ENCODE measurements around the gene KLK4.

The KLK4 gene

DNA sequence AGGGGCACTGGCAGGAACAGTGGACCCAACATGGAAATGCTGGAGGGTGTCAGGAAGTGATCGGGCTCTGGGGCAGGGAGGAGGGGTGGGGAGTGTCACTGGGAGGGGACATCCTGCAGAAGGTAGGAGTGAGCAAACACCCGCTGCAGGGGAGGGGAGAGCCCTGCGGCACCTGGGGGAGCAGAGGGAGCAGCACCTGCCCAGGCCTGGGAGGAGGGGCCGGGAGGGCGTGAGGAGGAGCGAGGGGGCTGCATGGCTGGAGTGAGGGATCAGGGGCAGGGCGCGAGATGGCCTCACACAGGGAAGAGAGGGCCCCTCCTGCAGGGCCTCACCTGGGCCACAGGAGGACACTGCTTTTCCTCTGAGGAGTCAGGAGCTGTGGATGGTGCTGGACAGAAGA, 33.9 kb downstream of the KLK4 start:
- DNase-seq = no peak

DNA sequence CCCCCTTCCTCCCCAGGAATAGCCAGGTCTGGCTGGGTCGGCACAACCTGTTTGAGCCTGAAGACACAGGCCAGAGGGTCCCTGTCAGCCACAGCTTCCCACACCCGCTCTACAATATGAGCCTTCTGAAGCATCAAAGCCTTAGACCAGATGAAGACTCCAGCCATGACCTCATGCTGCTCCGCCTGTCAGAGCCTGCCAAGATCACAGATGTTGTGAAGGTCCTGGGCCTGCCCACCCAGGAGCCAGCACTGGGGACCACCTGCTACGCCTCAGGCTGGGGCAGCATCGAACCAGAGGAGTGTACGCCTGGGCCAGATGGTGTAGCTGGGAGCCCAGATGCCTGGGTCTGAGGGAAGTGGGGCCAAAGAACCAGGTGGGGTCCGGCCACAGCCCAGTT, 34.7 kb downstream of the KLK4 start:
- DNase-seq = no peak

DNA sequence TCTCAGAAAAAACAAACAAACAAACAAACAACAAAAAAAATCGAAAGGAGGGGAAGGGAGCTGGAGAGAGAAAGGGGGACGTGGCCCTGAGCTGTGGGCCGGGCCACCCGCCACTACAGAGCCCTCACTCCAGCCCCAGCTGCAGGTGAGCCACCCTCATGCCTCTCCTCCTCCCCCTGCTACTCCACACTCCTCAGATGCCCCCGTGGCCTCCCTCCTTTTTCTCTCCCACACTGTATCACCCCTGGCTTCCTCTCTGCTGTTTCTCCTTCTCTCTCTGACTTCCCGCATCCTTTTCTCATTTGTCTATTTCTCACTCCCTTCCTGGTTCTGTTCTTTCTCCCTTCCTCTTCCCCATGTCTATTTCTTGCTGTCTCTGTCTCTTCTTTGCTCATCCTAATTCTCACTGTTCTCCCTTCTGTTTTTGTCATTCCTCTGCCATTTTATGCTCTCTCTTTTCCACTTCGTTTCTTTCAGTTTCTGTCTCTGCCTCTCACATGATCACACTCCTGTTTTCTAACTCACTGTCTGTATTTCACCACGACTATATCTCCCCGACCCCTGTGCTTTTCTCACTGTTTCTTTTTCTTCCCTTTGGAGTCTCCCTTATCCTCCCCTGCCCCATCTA, 35.3 kb downstream of the KLK4 start:
- no peak for DNase-seq

DNA sequence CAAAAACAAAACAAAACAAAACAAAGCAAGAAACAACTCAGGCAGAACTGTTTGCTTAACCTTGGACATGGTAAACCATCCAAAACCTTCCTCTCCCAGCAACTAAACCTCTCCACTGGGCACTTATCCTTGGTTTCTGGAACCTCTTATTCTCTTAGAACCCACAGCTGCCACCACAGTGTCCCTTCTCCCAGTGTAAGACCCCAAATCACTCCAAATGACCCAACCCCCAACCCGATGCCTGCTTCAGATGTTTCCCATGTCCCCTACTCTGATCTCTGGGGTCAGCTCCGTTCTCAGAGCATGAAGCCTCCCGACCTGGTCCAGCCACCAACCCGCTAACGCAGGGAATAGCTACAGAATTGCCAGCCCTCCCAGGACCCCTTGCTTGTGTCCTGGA, 37.0 kb downstream of the KLK4 start:
- no peak for DNase-seq

DNA sequence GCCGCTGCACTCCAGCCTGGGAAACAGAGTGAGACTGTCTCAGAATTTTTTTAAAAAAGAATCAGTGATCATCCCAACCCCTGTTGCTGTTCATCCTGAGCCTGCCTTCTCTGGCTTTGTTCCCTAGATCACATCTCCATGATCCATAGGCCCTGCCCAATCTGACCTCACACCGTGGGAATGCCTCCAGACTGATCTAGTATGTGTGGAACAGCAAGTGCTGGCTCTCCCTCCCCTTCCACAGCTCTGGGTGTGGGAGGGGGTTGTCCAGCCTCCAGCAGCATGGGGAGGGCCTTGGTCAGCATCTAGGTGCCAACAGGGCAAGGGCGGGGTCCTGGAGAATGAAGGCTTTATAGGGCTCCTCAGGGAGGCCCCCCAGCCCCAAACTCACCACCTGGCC, 38.1 kb downstream of the KLK4 start, which contains the start of gene KLK2:
KLK2 (plus strand) TSS at position 384 of the 400 bp plus-strand sequence. CDS start 35 bp downstream, outside the sequence.
- DNase-seq = no peak

DNA sequence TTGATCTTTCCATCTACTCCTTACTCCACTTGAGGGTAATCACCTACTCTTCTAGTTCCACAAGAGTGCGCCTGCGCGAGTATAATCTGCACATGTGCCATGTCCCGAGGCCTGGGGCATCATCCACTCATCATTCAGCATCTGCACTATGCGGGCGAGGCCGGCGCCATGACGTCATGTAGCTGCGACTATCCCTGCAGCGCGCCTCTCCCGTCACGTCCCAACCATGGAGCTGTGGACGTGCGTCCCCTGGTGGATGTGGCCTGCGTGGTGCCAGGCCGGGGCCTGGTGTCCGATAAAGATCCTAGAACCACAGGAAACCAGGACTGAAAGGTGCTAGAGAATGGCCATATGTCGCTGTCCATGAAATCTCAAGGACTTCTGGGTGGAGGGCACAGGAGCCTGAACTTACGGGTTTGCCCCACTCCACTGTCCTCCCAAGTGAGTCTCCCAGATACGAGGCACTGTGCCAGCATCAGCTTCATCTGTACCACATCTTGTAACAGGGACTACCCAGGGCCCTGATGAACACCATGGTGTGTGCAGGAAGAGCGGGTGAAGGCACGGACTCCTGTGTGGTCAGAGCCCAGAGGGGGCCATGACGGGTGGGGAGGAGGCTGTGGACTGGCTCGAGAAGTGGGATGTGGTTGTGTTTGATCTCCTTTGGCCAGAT, 40.6 kb downstream of the KLK4 start:
- DNase-seq = no peak

DNA sequence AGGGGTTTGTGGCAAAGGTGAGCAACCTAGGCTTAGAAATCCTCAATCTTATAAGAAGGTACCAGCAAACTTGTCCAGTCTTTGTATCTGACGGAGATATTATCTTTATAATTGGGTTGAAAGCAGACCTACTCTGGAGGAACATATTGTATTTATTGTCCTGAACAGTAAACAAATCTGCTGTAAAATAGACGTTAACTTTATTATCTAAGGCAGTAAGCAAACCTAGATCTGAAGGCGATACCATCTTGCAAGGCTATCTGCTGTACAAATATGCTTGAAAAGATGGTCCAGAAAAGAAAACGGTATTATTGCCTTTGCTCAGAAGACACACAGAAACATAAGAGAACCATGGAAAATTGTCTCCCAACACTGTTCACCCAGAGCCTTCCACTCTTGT, 41.7 kb downstream of the KLK4 start:
- no peak for DNase-seq

DNA sequence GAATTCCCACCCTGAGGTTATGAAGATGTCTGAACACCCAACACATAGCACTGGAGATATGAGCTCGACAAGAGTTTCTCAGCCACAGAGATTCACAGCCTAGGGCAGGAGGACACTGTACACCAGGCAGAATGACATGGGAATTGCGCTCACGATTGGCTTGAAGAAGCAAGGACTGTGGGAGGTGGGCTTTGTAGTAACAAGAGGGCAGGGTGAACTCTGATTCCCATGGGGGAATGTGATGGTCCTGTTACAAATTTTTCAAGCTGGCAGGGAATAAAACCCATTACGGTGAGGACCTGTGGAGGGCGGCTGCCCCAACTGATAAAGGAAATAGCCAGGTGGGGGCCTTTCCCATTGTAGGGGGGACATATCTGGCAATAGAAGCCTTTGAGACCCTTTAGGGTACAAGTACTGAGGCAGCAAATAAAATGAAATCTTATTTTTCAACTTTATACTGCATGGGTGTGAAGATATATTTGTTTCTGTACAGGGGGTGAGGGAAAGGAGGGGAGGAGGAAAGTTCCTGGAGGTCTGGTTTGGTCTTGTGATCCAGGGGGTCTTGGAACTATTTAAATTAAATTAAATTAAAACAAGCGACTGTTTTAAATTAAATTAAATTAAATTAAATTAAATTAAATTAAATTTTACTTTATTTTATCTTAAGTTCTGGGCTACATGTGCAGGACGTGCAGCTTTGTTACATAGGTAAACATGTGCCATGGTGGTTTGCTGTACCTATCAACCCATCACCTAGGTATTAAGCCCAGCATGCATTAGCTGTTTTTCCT, 49.5 kb downstream of the KLK4 start:
- no peak for DNase-seq

DNA sequence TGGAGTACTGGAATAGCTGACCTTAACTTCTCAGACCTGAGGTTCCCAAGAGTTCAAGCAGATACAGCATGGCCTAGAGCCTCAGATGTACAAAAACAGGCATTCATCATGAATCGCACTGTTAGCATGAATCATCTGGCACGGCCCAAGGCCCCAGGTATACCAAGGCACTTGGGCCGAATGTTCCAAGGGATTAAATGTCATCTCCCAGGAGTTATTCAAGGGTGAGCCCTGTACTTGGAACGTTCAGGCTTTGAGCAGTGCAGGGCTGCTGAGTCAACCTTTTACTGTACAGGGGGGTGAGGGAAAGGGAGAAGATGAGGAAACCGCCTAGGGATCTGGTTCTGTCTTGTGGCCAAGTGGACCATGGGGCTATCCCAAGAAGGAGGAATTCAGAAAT, 50.2 kb downstream of the KLK4 start:
- DNase-seq = no peak

DNA sequence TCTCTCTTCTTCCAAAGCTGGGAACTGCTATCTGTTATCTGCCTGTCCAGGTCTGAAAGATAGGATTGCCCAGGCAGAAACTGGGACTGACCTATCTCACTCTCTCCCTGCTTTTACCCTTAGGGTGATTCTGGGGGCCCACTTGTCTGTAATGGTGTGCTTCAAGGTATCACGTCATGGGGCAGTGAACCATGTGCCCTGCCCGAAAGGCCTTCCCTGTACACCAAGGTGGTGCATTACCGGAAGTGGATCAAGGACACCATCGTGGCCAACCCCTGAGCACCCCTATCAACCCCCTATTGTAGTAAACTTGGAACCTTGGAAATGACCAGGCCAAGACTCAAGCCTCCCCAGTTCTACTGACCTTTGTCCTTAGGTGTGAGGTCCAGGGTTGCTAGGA, 51.3 kb downstream of the KLK4 start:
- no peak for DNase-seq

DNA sequence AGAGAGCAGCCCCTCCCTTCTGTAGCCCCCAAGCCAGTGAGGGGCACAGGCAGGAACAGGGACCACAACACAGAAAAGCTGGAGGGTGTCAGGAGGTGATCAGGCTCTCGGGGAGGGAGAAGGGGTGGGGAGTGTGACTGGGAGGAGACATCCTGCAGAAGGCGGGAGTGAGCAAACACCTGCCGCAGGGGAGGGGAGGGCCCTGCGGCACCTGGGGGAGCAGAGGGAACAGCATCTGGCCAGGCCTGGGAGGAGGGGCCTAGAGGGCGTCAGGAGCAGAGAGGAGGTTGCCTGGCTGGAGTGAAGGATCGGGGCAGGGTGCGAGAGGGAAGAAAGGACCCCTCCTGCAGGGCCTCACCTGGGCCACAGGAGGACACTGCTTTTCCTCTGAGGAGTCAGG, 52.3 kb downstream of the KLK4 start:
- DNase-seq = no peak

DNA sequence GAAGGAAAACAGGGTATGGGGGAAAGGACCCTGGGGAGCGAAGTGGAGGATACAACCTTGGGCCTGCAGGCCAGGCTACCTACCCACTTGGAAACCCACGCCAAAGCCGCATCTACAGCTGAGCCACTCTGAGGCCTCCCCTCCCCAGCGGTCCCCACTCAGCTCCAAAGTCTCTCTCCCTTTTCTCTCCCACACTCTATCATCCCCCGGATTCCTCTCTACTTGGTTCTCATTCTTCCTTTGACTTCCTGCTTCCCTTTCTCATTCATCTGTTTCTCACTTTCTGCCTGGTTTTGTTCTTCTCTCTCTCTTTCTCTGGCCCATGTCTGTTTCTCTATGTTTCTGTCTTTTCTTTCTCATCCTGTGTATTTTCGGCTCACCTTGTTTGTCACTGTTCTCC, 53.8 kb downstream of the KLK4 start:
- DNase-seq = no peak
